Spleen (tissue), 7 donors: ENCODE results near the gene RPL3.

Experiments used
- CTCF ChIP-seq, 11 experiments: fragments of 200-600 bp in 7 of 11; fragments of 450-650 bp in 4 of 11; sonication (generic) in 4 of 11; IDR thresholded peaks in 8 of 11; conservative IDR thresholded peaks in 3 of 11; 1 replicate in 7 of 11; 2 replicates in 4 of 11; pipeline versions ENCODE4 v1.4.0 to v1.8.0; 2016 to 2021; ENCODE audit warnings: antibody characterized with exemption in 11 of 11, inconsistent platforms in 4 of 11, mild to moderate bottlenecking in 1 of 11
- POLR2AphosphoS5 ChIP-seq, 3 donors: sonication (generic); formaldehyde crosslinking; IDR thresholded peaks; one replicate each; pipeline ENCODE4 v1.5.1; 2017; ENCODE audit warnings: antibody characterized with exemption in 3 of 3
- donor health status: DM: no; HTN: no; CAD: no; lungs with moderate emphysema.
- donor health status: DM: no; HTN: no; CAD: no.
- donor health status: DM: no; HTN: no; CAD: no.

DNA sequence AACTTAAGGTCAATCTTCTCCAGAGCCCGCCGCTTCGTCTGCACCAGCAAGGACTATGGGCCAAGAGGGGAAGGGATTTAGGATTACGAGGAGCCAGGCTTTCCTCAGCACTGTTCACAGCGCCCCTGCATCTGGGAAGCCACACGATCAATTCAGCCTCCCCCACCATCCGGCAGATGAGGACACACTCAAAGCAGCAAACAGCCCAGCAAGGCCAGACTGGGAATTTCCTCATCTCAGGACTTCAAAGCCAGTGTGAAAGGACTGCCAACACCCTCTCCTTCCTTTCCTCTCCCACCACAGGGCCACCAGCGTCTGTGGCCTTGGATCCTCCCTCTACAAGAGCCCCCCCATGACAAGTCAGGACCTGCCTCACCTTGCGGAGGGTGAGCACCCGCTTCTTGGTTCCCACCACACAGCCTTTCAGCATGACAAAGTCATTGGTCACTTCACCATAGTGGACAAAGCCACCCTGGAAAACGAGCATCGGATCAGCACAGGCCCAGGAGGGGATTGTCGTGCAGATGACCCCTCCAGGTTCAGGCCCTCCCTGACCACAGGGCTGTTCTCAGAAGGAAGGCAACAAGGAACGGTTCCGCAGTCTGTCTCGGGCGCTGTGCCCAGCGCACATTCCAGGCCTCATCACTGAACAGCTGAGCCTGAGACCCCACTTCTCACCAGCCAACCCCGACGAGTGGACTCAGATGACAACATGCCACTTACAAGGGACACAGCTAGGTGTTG lies 6.0 kb downstream of the RPL3 start:
- no peak for TF ChIP-seq CTCF (IDR thresholded peaks at IDR 0.05 in 8 of 11, conservative IDR thresholded peaks at IDR 0.05 in 3 of 11)
- TF ChIP-seq POLR2AphosphoS5 (IDR thresholded peaks at IDR 0.05): peak; percentile 34 to 63 (median 53)
